ENCODE data around the gene IKBKE.

Gene IKBKE

DNA sequence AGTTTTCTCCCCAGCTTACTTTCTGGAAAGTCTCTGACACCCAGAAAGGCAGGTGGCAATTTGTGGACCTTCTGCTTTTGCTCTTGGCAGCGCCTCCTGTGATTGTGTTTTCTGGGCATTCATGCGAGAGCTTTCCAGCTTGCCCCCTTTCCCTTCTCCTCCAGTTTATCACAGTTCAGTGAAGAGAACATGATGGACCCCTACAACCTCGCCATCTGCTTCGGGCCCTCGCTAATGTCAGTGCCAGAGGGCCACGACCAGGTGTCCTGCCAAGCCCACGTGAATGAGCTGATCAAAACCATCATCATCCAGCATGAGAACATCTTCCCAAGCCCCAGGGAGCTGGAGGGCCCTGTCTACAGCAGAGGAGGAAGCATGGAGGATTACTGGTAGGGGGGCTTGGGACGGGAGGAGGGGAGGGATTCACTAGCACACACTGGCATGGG, 24.3 kb upstream of the IKBKE start:
- H3K4me3 ChIP-seq (ENCODE audit: low read length) = no peak overlapping the region
- no peaks in the 10 kb centered on the region for H3K4me1 ChIP-seq (ENCODE audit: control insufficient read depth, insufficient read depth, low read length)
- H3K9ac ChIP-seq (ENCODE audit: low read length) = no peak overlapping the region
- H3K36me3 ChIP-seq (ENCODE audit: control insufficient read depth, insufficient read depth, low read length) = peaks cover 3% of the 10 kb centered on the region
- H3K27ac ChIP-seq (ENCODE audit: low read depth, low read length) = no peak overlapping the region
- no peaks in the 10 kb centered on the region for H3K27me3 ChIP-seq (ENCODE audit: control insufficient read depth, insufficient read depth, low read length)

DNA sequence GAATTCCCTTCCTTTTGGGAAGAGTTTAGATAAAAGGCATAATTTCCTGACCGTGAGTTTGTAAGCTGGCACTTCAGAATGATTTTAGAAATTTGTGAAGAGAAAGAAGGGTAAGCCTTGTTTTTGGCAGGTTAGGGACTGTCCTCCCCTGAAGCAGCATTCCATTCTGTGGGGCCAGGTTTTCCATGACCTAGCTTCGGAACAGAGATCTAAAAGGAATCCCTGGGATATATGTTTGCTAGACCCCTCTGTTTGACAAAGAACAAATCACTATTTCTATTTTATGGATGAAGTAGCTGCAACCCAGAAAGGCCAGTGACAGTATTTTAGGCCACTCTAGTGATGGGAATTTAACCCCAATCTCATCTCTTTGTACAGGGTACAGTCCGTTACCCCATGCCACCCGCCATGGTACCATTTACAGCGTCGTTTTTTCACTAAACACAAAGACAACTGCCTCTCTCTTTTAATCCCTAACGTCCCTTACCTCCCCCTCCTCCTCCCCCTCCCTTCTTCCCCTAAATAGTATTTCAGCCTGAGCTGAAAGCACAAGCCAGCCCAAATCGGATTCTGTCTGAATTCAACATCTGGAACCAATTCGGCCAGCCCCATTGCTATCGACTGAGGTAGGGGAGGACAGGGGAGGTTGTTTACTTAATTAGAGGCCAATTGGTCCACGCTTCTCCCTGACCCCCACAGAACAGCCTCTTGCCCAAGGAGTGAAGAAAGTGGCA, 23.4 kb upstream of the IKBKE start:
- no peaks in the 10 kb centered on the region for H3K27me3 ChIP-seq (ENCODE audit: control insufficient read depth, insufficient read depth, low read length)
- no peak overlapping the region for H3K27ac ChIP-seq (ENCODE audit: low read depth, low read length)
- no peak overlapping the region for H3K4me3 ChIP-seq (ENCODE audit: low read length)
- no peak overlapping the region for H3K9ac ChIP-seq (ENCODE audit: low read length)
- H3K4me1 ChIP-seq (ENCODE audit: control insufficient read depth, insufficient read depth, low read length) = no peaks in the 10 kb centered on the region
- peaks cover 7% of the 10 kb centered on the region for H3K36me3 ChIP-seq (ENCODE audit: control insufficient read depth, insufficient read depth, low read length)

DNA sequence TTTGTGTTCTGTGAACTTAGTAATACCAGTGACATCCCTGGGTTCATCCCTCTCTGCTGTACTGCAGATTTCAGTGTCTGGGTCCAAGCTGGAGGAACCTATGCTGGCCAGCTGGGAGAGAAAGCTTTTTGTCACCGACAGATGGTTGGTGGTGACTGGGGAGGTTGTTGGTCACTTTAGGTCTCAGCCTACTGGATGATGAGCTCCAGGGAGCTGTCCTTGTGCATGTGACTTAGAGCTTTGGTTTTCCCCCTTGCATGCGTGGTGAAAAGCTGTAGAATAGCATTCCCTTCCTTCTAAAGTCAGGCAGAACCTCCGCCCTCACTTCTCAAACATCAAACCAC, 22.9 kb upstream of the IKBKE start:
- no peaks in the 10 kb centered on the region for H3K27me3 ChIP-seq (ENCODE audit: control insufficient read depth, insufficient read depth, low read length)
- H3K36me3 ChIP-seq (ENCODE audit: control insufficient read depth, insufficient read depth, low read length) = peaks cover 4% of the 10 kb centered on the region
- no peak overlapping the region for H3K27ac ChIP-seq (ENCODE audit: low read depth, low read length)
- no peak overlapping the region for H3K4me3 ChIP-seq (ENCODE audit: low read length)
- H3K9ac ChIP-seq (ENCODE audit: low read length) = no peak overlapping the region
- no peaks in the 10 kb centered on the region for H3K4me1 ChIP-seq (ENCODE audit: control insufficient read depth, insufficient read depth, low read length)

DNA sequence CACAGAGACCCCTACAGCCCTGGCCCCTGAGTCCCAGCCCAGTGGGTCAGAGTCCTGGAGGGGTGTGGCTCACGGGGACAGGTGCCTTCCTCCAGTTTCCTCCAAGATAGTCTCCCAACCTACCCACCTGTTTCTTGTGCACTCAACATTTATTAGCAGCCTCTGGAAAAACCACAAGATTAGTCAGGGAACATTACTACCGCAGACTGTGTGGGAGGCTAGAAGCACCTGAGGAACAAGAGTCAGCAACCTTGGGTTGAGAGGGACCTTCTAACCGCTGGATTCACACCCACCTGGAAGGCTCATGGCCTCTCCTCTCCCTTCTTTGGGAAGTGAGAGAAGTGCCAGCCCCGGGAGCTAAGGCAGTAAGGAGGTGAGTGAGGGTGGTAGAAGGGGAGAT, 22.5 kb upstream of the IKBKE start:
- H3K4me1 ChIP-seq (ENCODE audit: control insufficient read depth, insufficient read depth, low read length) = no peaks in the 10 kb centered on the region
- H3K27ac ChIP-seq (ENCODE audit: low read depth, low read length) = no peak overlapping the region
- H3K9ac ChIP-seq (ENCODE audit: low read length) = no peak overlapping the region
- H3K4me3 ChIP-seq (ENCODE audit: low read length) = no peak overlapping the region
- no peaks in the 10 kb centered on the region for H3K27me3 ChIP-seq (ENCODE audit: control insufficient read depth, insufficient read depth, low read length)
- H3K36me3 ChIP-seq (ENCODE audit: control insufficient read depth, insufficient read depth, low read length) = peaks cover 4% of the 10 kb centered on the region

DNA sequence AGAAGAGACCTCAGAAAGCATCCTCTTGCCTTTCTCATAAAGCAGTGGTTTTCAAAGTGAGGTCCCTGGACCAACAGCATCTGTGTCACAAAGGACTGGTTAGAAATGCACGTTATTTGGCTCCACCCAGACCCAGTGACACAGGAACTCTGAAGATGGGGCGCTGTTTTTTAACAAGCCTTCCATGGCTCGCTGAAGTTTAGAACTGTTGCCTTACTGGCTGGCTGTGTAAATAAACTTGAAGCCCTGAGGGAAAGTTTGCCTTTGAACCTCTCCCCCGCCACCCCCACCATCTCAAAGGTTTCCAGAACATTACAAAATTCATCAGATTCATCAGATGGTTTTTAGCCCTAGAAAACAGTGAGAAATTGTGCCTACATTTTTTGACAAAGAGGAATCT, 21.8 kb upstream of the IKBKE start:
- H3K27ac ChIP-seq (ENCODE audit: low read depth, low read length) = no peak overlapping the region
- no peak overlapping the region for H3K4me3 ChIP-seq (ENCODE audit: low read length)
- no peaks in the 10 kb centered on the region for H3K27me3 ChIP-seq (ENCODE audit: control insufficient read depth, insufficient read depth, low read length)
- H3K9ac ChIP-seq (ENCODE audit: low read length) = no peak overlapping the region
- peaks cover 4% of the 10 kb centered on the region for H3K36me3 ChIP-seq (ENCODE audit: control insufficient read depth, insufficient read depth, low read length)
- no peaks in the 10 kb centered on the region for H3K4me1 ChIP-seq (ENCODE audit: control insufficient read depth, insufficient read depth, low read length)

DNA sequence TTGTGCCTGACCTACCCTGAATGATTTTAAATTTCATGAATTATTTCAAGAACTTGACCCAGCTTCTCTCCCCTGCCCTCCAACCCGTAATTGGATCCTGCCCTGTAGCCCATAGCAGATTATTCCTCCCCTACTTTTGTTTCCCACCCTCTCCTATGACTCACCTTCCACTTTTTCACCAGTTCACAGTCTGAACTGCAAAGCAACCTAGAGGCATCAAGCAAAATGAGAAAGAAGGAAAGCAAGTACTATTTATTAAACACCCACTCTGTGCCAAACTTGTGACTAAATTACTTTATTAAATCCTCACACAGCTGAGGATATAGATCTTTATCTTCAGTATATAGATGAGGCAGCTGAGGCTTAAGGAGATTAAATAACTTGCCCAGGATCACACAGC, 20.7 kb upstream of the IKBKE start:
- H3K27ac ChIP-seq (ENCODE audit: low read depth, low read length) = no peak overlapping the region

DNA sequence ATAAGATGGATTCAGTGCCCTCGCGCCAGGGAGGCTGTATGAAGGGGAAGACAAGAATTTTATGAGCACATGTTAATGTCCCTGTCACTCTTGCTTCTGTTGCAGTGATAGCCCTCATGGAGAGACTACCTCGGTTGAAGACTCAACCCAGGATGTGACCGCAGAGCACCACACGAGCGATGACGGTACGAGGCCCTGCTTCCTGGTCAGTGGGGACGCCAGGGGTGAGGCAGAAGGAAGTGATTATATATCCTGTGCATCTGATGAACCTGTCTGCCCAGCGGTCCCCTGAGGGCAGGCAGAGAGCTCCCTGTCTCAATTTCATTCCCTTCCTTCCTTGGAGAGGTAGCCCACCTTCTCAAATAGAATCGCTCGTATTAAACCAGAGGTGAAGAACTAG, 20.0 kb upstream of the IKBKE start:
- peaks cover 4% of the 10 kb centered on the region for H3K36me3 ChIP-seq (ENCODE audit: control insufficient read depth, insufficient read depth, low read length)
- no peaks in the 10 kb centered on the region for H3K27me3 ChIP-seq (ENCODE audit: control insufficient read depth, insufficient read depth, low read length)
- no peaks in the 10 kb centered on the region for H3K4me1 ChIP-seq (ENCODE audit: control insufficient read depth, insufficient read depth, low read length)
- no peak overlapping the region for H3K9ac ChIP-seq (ENCODE audit: low read length)
- H3K4me3 ChIP-seq (ENCODE audit: low read length) = no peak overlapping the region
- H3K27ac ChIP-seq (ENCODE audit: low read depth, low read length) = no peak overlapping the region

More for the DNA sequence above, 20.7 kb upstream of the IKBKE start:
- Histone ChIP-seq H3K9ac (ENCODE audit: low read length) (no peak overlapping the region), H3K4me3 (ENCODE audit: low read length) (no peak overlapping the region), H3K4me1 (ENCODE audit: control insufficient read depth, insufficient read depth, low read length) (no peaks in the 10 kb centered on the region), H3K27me3 (ENCODE audit: control insufficient read depth, insufficient read depth, low read length) (no peaks in the 10 kb centered on the region), H3K36me3 (ENCODE audit: control insufficient read depth, insufficient read depth, low read length) (peaks cover 4% of the 10 kb centered on the region)

DNA sequence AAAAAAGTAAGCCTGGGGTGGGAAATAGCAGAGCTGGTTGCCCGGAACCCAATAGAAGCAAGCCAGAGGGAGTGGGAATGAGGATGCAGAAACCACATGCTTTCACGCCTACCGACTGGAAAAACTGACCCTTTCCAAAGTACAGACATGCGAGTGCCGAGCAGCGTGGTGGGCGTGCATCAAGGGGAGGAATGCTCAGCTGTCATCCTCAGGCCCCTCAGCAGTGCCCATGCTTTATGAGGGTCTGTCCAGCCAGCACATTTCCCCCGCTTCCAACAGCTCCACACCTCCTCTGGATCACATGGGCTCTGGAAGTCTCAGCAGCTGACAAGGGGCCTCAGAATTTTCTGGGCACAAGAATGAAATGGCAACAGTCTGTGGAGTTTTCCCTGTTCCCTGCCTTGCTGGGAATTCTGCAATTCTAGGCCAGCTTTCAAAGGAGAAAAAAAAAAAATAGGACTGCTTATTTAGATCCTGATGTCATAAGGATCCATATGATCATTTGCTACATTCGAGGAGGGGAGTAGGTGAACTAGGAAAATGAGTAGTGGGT, 19.1 kb upstream of the IKBKE start:
- Histone ChIP-seq H3K27me3 (ENCODE audit: control insufficient read depth, insufficient read depth, low read length) (no peaks in the 10 kb centered on the region), H3K36me3 (ENCODE audit: control insufficient read depth, insufficient read depth, low read length) (peaks cover 4% of the 10 kb centered on the region), H3K4me1 (ENCODE audit: control insufficient read depth, insufficient read depth, low read length) (no peaks in the 10 kb centered on the region), H3K27ac (ENCODE audit: low read depth, low read length) (no peak overlapping the region), H3K4me3 (ENCODE audit: low read length) (no peak overlapping the region), H3K9ac (ENCODE audit: low read length) (no peak overlapping the region)

DNA sequence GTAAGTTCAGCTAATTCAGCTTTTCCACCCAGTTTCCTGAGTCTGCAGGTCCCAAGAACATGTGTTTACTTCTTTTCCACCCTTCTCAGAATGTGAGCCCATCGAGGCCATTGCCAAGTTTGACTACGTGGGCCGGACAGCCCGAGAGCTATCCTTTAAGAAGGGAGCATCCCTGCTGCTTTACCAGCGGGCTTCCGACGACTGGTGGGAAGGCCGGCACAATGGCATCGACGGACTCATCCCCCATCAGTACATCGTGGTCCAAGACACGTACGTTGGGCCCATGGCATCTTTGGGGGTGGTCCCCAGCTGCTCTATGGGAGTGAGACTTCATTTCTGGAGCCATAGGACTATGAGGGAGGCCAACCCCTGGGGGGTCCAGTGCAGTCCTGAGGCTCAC, 17.2 kb upstream of the IKBKE start:
- Histone ChIP-seq H3K4me1 (ENCODE audit: control insufficient read depth, insufficient read depth, low read length) (no peaks in the 10 kb centered on the region), H3K27me3 (ENCODE audit: control insufficient read depth, insufficient read depth, low read length) (no peaks in the 10 kb centered on the region), H3K36me3 (ENCODE audit: control insufficient read depth, insufficient read depth, low read length) (peaks cover 4% of the 10 kb centered on the region), H3K27ac (ENCODE audit: low read depth, low read length) (no peak overlapping the region), H3K4me3 (ENCODE audit: low read length) (no peak overlapping the region), H3K9ac (ENCODE audit: low read length) (no peak overlapping the region)

DNA sequence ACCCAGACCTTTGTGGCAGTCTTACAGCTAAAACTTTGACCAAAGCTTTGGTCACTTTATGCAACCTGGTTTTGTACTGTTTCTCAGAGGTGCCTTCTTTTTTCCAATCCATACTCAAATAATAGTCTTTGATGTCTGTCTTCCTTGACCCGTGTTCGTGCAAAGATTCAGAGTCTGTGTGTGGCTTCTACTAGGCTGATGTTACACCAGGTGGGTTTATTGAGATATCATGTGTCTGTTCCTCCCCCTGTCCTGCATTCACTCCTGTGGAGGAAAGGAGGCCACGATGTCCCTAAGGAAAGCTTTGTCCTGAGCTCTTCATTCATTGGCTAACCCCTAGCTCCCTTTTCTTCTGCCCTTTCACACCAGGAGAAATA, 15.0 kb upstream of the IKBKE start:
- Histone ChIP-seq H3K4me1 (ENCODE audit: control insufficient read depth, insufficient read depth, low read length) (no peaks in the 10 kb centered on the region), H3K9ac (ENCODE audit: low read length) (no peak overlapping the region), H3K36me3 (ENCODE audit: control insufficient read depth, insufficient read depth, low read length) (peaks cover 4% of the 10 kb centered on the region), H3K4me3 (ENCODE audit: low read length) (no peak overlapping the region), H3K27me3 (ENCODE audit: control insufficient read depth, insufficient read depth, low read length) (no peaks in the 10 kb centered on the region), H3K27ac (ENCODE audit: low read depth, low read length) (no peak overlapping the region)

DNA sequence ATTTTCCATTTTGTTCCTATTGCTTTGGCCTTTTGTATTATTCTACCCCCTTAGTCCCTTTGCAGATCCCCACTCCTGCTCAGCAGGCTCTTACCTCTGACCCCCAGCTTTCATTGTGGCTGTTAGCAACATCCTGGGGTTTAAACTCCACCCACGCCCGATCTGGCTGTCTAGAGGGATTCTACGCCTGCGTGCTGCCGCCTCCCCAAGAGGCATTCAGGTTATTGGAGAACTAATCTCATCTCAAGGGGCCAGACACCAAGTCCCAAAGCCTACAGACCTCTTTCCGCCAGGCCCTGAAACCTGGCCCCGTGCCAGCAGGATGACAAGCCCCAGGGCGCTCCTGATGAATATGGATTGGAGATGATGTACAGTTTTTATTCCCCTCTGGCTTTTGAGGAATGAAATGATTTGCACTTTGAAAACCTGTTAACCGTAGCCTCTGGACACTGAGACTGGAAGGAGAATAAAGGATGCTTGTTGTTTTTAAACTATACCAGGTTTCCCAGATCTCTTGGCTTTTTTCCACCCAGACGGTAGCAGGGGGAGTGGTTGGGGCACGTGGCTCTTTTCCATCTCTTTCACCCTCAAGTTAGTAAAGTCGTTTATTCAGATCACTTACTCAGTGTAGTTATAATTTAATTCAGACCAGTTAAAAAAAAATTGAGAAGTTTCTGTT, 14.5 kb upstream of the IKBKE start:
- H3K9ac ChIP-seq (ENCODE audit: low read length) = no peak overlapping the region
- no peak overlapping the region for H3K4me3 ChIP-seq (ENCODE audit: low read length)
- H3K4me1 ChIP-seq (ENCODE audit: control insufficient read depth, insufficient read depth, low read length) = no peaks in the 10 kb centered on the region
- H3K27me3 ChIP-seq (ENCODE audit: control insufficient read depth, insufficient read depth, low read length) = no peaks in the 10 kb centered on the region
- H3K36me3 ChIP-seq (ENCODE audit: control insufficient read depth, insufficient read depth, low read length) = peaks cover 4% of the 10 kb centered on the region
- H3K27ac ChIP-seq (ENCODE audit: low read depth, low read length) = no peak overlapping the region

DNA sequence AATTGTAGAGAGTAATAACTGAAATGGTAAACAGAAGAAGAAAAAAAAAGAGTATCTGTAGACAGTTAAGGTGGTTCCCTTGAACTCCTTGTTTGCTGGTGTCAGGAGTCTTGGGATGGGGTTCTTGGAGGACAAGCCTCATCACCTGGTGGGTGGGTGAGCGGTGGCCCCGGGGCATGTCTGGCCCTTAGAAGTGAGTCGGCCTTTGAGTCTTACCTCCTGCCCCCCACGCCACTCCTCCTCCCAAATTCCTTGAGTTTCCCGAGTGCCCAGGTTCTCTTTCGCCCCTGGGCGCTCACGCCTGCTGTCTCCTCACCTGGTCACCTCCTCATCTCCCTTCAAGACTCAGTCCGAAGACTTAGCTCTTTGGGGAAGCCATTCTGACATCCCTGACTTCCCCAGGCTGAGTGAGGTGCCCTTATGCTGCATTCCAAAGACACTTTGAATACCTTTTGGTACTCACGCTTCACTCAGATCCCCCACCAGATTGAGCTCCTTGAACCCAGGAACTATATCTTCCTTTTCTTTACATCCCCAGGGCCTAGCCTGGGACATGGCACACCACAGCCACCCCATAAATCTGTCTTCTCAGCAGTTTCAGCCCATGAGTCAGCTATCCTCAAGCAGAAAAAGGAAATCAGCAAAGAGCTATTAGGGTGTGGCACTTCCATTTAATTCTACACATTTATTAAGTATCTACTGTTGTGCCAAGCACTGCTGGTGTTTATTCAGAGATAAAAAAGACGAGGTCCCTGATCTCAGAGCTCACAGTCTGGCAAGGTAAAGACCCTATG, 13.5 kb upstream of the IKBKE start:
- H3K27me3 ChIP-seq (ENCODE audit: control insufficient read depth, insufficient read depth, low read length) = no peaks in the 10 kb centered on the region
- H3K4me1 ChIP-seq (ENCODE audit: control insufficient read depth, insufficient read depth, low read length) = no peaks in the 10 kb centered on the region
- no peaks in the 10 kb centered on the region for H3K36me3 ChIP-seq (ENCODE audit: control insufficient read depth, insufficient read depth, low read length)
- no peak overlapping the region for H3K4me3 ChIP-seq (ENCODE audit: low read length)
- H3K27ac ChIP-seq (ENCODE audit: low read depth, low read length) = no peak overlapping the region
- H3K9ac ChIP-seq (ENCODE audit: low read length) = no peak overlapping the region

All from rectal smooth muscle tissue (tissue), 1 donor.